Left kidney (tissue), 2 donors: ENCODE measurements around the gene LIN7B. TPM values are rescaled to one million over a fixed set of nuclear protein-coding genes. Genes with fewer than 3 reads are reported as not detected.
"Not testable (repeated sequence)": the region's sequence is repeated elsewhere in the genome, so short reads cannot be mapped to it uniquely, and the experiment has no call there.

ENCODE experiments used
- DNase-seq: peaks from one replicate; pipeline ENCODE4 v3.0.0-alpha.2; 2013
- polyA plus RNA-seq: library from polyadenylated mRNA; unstranded; fragments of 120-200 nt; gene quantifications from one replicate; pipeline ENCODE4 v1.2.1, GENCODE V29; 2013; ENCODE audit not compliant: insufficient read length

The LIN7B gene
- polyA plus RNA-seq, 1 donor, result 5.6 TPM

- peak; percentile 65 for DNase-seq
Measured at GRCh38 chr19:49119411-49120324, 5.5 kb downstream of the LIN7B start, which contains the start of gene PPFIA3. Gene PPFIA3 (plus strand): TSS chr19:49119544. CDS start chr19:49127874, 8,330 bp downstream.

- DNase-seq, result no peak
Measured at GRCh38 chr19:49120325-49120683, 6.1 kb downstream of the LIN7B start.

DNA sequence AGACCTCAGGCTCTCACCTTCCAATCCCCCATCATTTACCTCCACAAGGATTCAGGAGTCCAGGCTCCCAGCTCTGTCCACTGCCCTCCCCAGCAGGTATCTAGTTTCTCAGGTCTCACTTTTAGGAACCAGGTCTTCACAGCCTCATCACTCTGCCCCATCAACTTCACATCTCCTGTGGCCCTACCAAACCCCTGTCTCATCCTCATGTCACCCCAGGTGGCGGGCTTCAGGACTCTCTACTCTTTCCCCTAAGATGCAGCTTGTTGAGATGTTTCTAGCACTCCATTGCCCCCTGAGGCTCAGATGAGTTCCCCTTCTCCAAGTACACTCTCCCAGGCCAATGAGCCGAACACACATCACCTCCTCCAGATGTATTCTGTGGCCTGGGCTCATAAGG, 6.7 kb downstream of the LIN7B start:
- no peak for DNase-seq

- DNase-seq, result not testable (repeated sequence)
Measured at GRCh38 chr19:49121841-49122240, 7.7 kb downstream of the LIN7B start.

- DNase-seq, result not testable (repeated sequence)
Measured at GRCh38 chr19:49123285-49123684, 9.1 kb downstream of the LIN7B start.

DNA sequence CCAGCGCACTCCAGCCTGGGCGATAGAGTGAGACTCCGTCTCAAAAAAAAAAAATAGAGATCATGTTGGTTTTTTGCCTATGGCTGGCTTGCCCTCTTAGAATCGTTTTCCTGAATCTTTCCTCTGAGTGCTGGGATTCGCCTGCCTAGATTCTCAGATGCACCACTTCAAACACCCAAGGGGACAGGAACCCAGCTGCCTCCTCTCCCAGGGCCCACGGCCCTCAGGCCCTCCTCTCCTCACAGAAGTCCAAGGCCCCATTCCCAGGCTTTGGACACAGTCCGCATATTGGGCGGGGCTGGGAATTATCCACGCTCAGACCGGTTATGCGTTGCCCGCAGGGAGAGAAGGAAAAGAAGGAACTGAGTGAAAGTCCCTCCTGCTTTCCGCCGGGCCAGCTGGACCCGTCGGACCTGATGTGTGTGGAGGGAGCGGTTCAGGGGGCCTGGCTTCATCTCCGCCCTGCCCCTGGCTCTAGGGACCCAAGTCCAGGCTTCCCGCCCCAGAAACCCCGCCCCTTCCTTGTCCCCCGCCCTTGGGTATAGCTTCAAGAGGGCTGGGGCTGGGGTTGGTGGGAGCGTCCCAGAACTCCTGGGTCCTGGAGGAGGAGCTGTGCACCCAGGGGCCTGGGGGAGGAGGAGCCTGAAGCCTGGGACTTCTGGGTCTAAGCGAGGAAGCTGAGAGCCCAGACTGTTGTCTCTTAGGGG, 11.0 kb downstream of the LIN7B start:
- no peak for DNase-seq

DNA sequence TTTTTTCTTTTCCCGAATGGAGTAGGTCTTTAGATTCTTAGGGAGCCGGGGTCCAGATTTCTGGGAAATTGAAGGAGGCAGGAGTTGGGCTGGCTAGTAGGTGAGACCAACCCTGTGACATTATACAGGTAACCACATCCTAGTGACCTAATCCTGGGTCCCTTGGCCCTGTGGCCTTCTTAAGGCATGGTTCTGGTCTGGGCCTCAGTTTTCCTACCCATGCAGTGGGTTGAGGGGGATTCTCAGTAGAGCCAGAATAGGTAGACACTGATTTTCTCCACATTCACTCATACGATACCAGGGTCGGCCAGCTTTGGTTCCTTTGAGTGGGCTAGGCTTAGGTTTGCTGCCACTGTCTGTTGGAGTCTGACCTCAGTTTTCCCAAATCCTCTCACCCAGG, 12.4 kb downstream of the LIN7B start:
- no peak for DNase-seq

- not testable (repeated sequence) for DNase-seq
Measured at GRCh38 chr19:49127225-49127624, 13.1 kb downstream of the LIN7B start.

GRCh38 chr19:49127674-49128544, 13.7 kb downstream of the LIN7B start:
- peak; percentile 95 for DNase-seq

DNA sequence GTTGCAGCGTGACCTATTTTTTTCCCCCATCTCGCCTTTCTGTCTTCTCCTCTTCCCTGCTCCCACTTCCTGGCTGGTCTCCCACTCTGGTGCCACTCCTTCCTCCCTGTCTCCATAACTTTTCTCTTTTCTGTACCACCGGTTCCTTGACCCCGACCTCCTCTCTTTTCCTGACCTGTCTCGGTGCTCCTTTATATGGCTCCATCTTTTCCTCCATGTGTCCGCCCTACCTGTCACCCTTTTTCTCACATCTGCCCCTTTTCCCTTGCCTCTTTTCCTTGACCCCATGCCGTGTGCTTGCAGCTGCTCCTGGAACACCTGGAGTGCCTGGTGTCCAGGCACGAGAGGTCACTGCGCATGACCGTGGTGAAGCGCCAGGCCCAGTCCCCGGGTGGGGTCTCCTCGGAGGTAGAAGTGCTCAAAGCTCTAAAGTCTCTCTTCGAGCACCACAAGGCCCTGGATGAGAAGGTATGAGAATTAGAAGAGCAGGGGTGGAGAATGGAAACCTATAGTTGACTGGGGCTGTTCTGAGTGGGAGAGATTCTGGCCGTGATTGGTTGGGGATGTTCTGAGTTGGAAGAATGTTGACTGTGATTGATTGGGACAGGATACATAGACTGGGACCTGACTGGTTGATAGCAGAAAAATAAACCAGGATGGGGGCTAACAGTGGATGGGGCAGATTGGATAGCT, 14.5 kb downstream of the LIN7B start:
- DNase-seq, result no peak

DNA sequence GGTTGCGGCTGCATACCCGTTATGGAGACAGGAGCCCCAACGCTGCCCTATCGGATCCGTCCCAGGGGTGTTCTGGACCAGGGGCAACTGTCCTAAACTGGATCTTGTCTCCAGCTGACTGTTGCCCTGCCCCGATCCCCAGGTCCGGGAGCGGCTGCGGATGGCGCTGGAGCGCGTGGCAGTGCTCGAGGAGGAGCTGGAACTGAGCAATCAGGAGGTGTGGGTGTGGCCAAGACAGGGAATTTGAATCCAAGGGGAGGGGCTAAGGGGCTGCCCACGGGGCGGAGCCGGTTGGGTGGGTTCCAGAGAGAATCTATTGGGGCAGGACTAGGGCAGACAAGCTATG, 15.0 kb downstream of the LIN7B start:
- no peak for DNase-seq

- no peak for DNase-seq
Measured at GRCh38 chr19:49130325-49130724, 16.2 kb downstream of the LIN7B start.

- no peak for DNase-seq
Measured at GRCh38 chr19:49132974-49133609, 18.9 kb downstream of the LIN7B start.

DNA sequence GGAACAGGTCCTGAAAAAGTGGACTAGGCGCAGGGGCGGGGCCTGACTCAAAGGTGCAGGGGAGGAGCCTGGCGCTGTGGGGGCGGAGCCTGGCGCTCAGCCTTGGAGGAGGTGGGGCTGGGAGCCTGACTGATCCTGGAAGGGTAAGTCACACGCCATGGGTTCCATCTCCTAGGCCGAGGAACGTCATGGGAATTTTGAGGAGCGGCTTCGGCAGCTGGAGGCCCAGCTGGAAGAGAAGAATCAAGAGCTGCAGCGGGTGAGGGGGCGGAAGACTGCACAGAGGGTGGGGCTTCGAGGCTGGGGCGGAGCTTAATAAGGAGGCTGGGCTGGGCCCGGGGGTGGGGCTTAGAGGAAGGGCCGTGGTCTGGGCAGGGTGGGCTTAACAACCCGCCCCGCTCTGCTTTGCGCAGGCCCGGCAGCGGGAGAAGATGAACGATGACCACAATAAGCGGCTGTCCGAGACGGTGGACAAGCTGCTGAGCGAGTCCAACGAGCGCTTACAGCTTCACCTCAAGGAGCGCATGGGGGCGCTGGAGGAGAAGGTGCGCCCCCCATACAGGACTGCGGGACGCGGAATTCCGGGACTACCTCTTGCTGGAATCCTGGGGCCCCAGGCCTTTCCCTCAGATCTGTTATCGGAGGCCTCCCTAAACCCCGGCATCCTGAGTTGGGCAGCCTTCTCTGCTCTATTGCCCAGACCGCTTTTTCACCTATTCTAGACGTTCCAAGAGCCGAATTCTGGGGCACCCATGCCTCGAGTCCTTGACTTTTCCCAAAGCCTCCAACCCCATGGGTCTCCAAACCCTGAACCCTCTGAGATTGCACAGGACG, 19.7 kb downstream of the LIN7B start:
- peak; percentile 81 for DNase-seq

DNA sequence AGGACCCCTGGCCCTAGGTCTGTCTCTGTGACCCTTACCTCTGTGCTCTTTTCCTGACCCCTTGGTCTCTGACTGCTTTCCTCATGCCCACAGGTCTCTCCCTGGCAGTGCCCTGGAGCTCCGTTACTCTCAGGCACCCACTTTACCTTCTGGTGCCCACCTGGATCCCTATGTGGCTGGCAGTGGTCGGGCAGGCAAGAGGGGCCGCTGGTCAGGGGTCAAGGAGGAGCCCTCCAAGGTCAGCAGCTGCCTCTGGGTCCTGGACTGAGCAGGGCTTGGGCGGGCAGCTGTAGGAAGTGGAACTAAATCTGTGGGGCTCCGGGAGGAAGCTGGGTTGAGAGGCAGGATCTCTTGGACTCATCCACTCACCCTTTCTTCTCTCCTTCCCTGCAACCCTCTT, 21.5 kb downstream of the LIN7B start:
- DNase-seq, result no peak

- no peak for DNase-seq
Measured at GRCh38 chr19:49136771-49137171, 22.6 kb downstream of the LIN7B start.

DNA sequence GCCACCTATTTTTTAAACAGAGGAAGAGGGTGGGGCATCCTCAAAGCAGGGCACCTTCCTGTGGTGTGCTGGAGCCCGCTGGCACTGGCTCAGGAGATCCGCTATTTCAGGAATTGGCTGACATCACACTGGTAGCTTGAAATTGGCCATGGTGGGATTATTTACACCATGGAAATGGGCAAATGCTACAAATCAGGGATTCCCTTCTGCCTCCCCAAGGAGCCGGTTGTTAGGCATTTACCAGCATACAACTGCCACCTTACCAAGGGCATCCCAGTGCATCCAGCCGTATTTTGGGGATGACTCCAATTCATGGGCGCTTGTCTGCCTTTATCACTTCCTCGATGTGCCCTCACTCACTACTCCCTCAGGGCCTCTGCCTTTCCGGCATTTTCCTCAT, 26.8 kb downstream of the LIN7B start:
- DNase-seq, result no peak

DNA sequence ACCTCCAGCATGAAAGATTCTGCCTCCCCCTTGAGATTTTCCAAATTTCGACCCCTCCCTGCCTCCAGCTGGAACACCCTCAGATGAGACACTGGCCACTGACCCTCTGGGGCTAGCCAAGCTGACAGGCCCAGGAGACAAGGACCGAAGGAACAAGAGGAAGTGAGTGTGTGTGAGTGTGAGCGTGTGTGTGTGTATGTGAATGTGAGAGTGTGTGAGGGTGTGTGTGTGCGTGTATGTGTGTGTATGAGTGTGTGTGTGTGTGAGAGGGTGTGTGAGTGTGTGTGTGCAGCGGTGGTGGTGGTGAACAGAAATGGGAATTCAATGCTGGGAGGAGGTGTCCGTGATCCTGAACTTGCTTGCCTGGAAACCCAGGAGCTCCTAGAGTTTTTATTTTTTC, 27.2 kb downstream of the LIN7B start:
- DNase-seq, result no peak

DNA sequence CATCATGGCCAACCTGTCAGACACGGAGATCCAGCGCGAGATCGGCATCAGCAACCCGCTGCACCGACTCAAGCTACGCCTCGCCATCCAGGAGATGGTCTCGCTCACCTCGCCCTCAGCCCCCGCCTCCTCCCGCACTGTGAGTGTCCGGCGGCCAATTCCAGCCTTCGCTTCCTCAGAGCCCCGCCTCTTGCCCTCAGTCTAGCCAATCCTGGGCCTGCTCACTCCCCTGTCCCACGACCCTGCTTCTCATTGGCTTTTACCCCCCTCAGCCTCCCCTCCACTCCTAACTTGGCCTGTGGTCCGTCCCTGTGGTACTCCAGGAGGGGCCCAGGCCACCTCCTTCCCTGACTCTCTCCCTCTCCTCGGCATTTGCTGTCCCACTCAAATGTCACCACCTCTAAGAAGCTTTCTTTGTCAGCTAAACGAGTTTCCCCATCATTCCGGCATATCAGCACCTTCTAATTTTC, 28.7 kb downstream of the LIN7B start:
- DNase-seq, result peak; percentile 94
